Activated CD4-positive, alpha-beta T cell treated with anti-CD3 and anti-CD28 coated beads, Interleukin-2, amount 50 U/mL, for 24 hours (primary cell): ENCODE measurements around the gene ZNF687.
A peak's percentile ranks its signal among the peaks of the same experiment; 100 is the strongest.
"Not testable (repeated sequence)": the region's sequence is repeated elsewhere in the genome, so short reads cannot be mapped to it uniquely, and the experiment has no call there.

Experiments
- DNase-seq, 2 donors: peaks; one replicate each; pipeline ENCODE4 v3.0.0-alpha.2; 2020; ENCODE audit warnings: low read depth in 1 of 2, low spot score in 1 of 2

Gene ZNF687

GRCh38 chr1:151281969-151282882 is at the start of gene ZNF687:
TSS of gene ZNF687 (plus strand) at chr1:151282299. CDS start at chr1:151286292, 3,993 bp downstream.
- peak; percentile 89 to 98 for DNase-seq

- DNase-seq = no peak
These were observed 46.9 kb upstream of the ZNF687 start for GRCh38 chr1:151235235-151235634.

- no peak for DNase-seq
These were observed 44.2 kb upstream of the ZNF687 start for GRCh38 chr1:151237678-151238466.

- DNase-seq = no peak
These were observed 43.7 kb upstream of the ZNF687 start for GRCh38 chr1:151238467-151238739.

- no peak for DNase-seq
These were observed 39.7 kb upstream of the ZNF687 start for GRCh38 chr1:151242442-151242841.

- DNase-seq = no peak
These were observed 38.3 kb upstream of the ZNF687 start for GRCh38 chr1:151243683-151244216.

- no peak for DNase-seq
These were observed 35.3 kb upstream of the ZNF687 start for GRCh38 chr1:151246786-151247185.

- peak; percentile 5 to 55 for DNase-seq
These were observed 30.2 kb upstream of the ZNF687 start for GRCh38 chr1:151251656-151252470.

- peak; percentile 80 to 93 for DNase-seq
These were observed 27.6 kb upstream of the ZNF687 start, which contains the start of gene PSMD4 for GRCh38 chr1:151254217-151255213. TSS of gene PSMD4 (plus strand) at chr1:151254734. CDS start at chr1:151254783, 49 bp downstream.

- no peak for DNase-seq
These were observed 26.7 kb upstream of the ZNF687 start for GRCh38 chr1:151255381-151255780.

GRCh38 chr1:151259351-151259750 is 22.7 kb upstream of the ZNF687 start:
- no peak for DNase-seq

GRCh38 chr1:151265446-151266236 is 16.5 kb upstream of the ZNF687 start:
- DNase-seq = no peak

- DNase-seq = no peak
These were observed 15.8 kb upstream of the ZNF687 start for GRCh38 chr1:151266315-151266714.

- no peak for DNase-seq
These were observed 15.3 kb upstream of the ZNF687 start for GRCh38 chr1:151266821-151267220.

GRCh38 chr1:151267760-151268159 is 14.3 kb upstream of the ZNF687 start:
- DNase-seq = no peak

GRCh38 chr1:151273924-151274466 is 8.1 kb upstream of the ZNF687 start:
- DNase-seq = no peak

GRCh38 chr1:151275341-151275740 is 6.8 kb upstream of the ZNF687 start:
- not testable (repeated sequence) for DNase-seq

- DNase-seq = no peak
These were observed 4.8 kb upstream of the ZNF687 start for GRCh38 chr1:151277249-151277648.
